ENCODE results near the gene VDR.

GRCh38 chr12:47886510-47887240 lies 18.1 kb downstream of the VDR start:
- no peak for TF ChIP-seq CTCF (IDR thresholded peaks at IDR 0.05)
- TF ChIP-seq POLR2A (IDR thresholded peaks at IDR 0.05) = no peak

Measured in uterus (tissue), 2 donors.